SW 1271 (cell line): Measurements from ENCODE around the gene HSPA12B.
"Not testable (repeated sequence)": the region's sequence is repeated elsewhere in the genome, so short reads cannot be mapped to it uniquely, and the experiment has no call there.

ENCODE experiments used
- DNase-seq, 2 experiments: peaks; one replicate each; lab custom pipeline; 2025; lab: John Stamatoyannopoulos, UW

Gene HSPA12B

GRCh38 chr20:3787324-3788014 is 55.0 kb downstream of the HSPA12B start:
- DNase-seq, result no peak

DNA sequence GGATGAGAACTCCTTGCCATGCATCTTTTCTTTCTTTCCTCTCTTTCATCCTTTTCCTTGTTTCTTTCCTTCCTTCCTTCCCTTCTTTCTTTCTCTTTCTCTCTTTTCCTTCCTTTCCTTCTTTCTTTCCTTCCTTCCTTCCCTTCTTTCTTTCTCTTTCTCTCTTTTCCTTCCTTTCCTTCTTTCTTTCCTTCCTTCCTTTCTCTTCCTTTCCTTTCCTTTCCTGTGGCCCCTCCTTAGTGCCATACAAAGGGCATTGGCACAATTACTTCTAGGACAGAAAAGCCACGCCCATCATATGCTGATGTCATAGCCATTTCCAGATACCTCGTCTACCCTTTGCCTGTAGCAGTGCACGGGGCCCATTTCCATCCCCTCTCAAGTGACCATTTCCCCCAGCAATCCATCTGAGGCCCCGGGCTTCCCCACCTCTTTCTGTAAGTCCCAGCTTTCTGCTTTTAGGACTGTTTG is 56.2 kb downstream of the HSPA12B start:
- DNase-seq, result peak in 1 of 2 experiments; percentile 43

GRCh38 chr20:3789201-3789600 is 56.7 kb downstream of the HSPA12B start:
- not testable (repeated sequence) for DNase-seq

DNA sequence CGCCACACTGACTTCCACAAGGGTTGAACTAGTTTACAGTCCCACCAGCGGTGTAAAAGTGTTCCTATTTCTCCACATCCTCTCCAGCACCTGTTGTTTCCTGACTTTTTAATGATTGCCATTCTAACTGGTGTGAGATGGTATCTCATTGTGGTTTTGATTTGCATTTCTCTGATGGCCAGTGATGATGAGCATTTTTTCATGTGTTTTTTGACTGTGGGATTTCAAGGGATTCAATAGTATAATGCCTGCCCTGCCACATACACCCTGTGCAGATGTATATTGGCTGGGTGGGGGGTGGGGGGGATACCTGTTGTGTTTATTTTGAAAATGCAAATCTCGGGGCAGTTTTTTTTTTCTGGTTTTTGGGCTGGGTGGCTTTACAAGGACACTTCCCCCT is 61.7 kb downstream of the HSPA12B start:
- not testable (repeated sequence) for DNase-seq

- no peak for DNase-seq
Measured at GRCh38 chr20:3794701-3795420, 62.4 kb downstream of the HSPA12B start.

- DNase-seq, result peak; percentile 84 to 96
Measured at GRCh38 chr20:3795511-3796468, 63.3 kb downstream of the HSPA12B start, which contains the start of gene CDC25B. TSS of gene CDC25B (plus strand) at chr20:3796310. CDS start at chr20:3796532, 222 bp downstream.

- peak in 1 of 2 experiments; percentile 34 for DNase-seq
Measured at GRCh38 chr20:3796477-3797225, 64.2 kb downstream of the HSPA12B start.

GRCh38 chr20:3797226-3797545 is 64.7 kb downstream of the HSPA12B start:
- DNase-seq, result no peak

- no peak for DNase-seq
Measured at GRCh38 chr20:3797592-3798372, 65.3 kb downstream of the HSPA12B start.

GRCh38 chr20:3798373-3798768 is 65.9 kb downstream of the HSPA12B start:
- DNase-seq, result no peak

DNA sequence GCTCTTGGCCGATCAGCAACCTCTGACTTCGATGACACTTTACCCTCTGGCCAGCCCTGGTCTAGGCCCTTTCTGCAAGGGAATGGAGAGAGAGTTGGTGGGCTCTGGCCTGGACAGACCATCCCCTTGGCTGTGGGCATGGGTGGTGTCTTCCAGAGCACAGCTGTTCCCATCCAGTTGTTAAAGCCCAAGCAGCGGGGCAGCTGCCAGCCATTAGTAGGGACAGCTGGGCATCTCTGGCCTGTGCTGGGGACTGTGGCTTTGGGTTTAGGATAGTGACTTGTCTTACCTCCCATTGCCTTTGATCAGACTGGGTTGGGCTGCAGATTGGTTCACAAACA is 66.4 kb downstream of the HSPA12B start:
- no peak for DNase-seq

DNA sequence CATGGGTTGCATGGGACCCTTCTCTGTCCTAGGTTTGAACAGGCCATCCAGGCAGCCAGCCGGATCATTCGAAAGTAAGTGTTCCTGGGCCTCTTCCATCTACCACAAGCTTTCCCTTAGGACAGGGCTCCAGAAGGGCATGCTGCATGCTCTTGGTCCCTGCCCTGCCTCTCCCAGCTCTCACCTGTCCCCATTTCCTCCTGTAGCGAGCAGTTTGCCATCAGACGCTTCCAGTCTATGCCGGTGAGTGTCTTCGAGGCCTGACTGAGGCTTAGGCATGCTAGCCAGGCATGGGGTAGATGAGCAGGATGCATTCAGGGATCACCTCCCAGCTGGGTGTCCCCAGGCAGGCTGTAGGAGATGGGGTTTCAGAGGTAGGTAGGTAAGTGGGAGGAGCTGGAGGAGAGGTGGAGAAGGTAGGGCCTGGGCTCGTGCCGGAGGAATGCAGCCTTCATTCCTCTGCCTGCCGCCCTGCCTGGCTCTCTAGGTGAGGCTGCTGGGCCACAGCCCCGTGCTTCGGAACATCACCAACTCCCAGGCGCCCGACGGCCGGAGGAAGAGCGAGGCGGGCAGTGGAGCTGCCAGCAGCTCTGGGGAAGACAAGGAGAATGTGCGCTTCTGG is 67.9 kb downstream of the HSPA12B start:
- DNase-seq, result no peak

DNA sequence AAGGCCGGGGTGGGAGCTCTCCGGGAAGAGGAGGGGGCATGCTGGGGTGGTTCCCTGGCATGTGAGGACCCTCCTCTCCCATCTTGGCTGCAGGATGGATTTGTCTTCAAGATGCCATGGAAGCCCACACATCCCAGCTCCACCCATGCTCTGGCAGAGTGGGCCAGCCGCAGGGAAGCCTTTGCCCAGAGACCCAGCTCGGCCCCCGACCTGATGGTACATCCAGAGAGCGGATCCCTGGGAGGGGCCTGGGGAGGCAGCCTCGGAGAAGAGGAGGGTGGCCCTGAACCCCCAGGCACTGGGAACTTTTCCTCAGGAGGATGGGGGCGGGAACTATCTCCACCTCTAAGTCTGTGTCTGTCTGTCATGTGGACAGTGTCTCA is 68.4 kb downstream of the HSPA12B start:
- no peak for DNase-seq

- no peak for DNase-seq
Measured at GRCh38 chr20:3801299-3801698, 68.8 kb downstream of the HSPA12B start.

- no peak for DNase-seq
Measured at GRCh38 chr20:3801846-3802245, 69.4 kb downstream of the HSPA12B start.
